Motor neuron (in vitro differentiated cells): Measurements from ENCODE around the gene DACT3. TPM values are rescaled to one million over a fixed set of nuclear protein-coding genes. Genes with fewer than 3 reads are reported as not detected.

Experiments used
- ATAC-seq, 8 experiments: fragments of 200-7000 bp; cut with Tn5 transposase; replicated peaks in 6 of 8; 2 replicates each; pipeline ENCODE4 v1.8.0; 2021; ENCODE audit warnings: mild to moderate bottlenecking in 8 of 8, moderate library complexity in 8 of 8
- H3K27ac ChIP-seq, 2 donors: fragments of 250-450 bp; sonication (Bioruptor Pico); 2 replicates each; pipeline ENCODE4 v1.9.0; 2021; ENCODE audit warnings: antibody characterized with exemption in 2 of 2, mild to moderate bottlenecking in 2 of 2, moderate library complexity in 1 of 2
- H3K4me1 ChIP-seq, 2 donors: fragments of 250-450 bp; sonication (Bioruptor Pico); replicated peaks in 1 of 2; 2 replicates each; pipeline ENCODE4 v1.6.1; 2021; ENCODE audit warnings: antibody characterized with exemption in 2 of 2, mild to moderate bottlenecking in 2 of 2, moderate library complexity in 1 of 2
- H3K4me3 ChIP-seq, 5 donors: fragments of 250-450 bp; sonication (Bioruptor Pico); 2 replicates each; pipeline ENCODE4 v1.9.0; 2021; ENCODE audit warnings: antibody characterized with exemption in 5 of 5, mild to moderate bottlenecking in 5 of 5, moderate library complexity in 4 of 5
- WGBS, 10 experiments: fragments of 450-650 bp; shearing (Covaris generic); methylation state at CpG; one replicate each; pipeline ENCODE4 v1.0.0; 2022; 5-methylcytosine and 5-hydroxymethylcytosine counted together
- in situ Hi-C, 9 experiments: fragments of 400-800 bp; cut with MboI; loops; one replicate each; pipeline ENCODE4 v1.15.0; 2021; ENCODE audit warnings: low sequenced_read_pairs in 9 of 9, low pct_unique_long_range_greater_than_20kb in 2 of 9; ENCODE audit not compliant: unreplicated experiment in 9 of 9
- total RNA-seq, 8 experiments: library from RNA; unstranded; fragments of 300-600 nt; gene quantifications; 2 replicates each; pipeline versions ENCODE4 v1.2.3 to v1.2.4, GENCODE V29; 2022

The DACT3 gene
- total RNA-seq, 8 experiments from 2014 or later: 1.9 to 16.3 (median 10.4) TPM

DNA sequence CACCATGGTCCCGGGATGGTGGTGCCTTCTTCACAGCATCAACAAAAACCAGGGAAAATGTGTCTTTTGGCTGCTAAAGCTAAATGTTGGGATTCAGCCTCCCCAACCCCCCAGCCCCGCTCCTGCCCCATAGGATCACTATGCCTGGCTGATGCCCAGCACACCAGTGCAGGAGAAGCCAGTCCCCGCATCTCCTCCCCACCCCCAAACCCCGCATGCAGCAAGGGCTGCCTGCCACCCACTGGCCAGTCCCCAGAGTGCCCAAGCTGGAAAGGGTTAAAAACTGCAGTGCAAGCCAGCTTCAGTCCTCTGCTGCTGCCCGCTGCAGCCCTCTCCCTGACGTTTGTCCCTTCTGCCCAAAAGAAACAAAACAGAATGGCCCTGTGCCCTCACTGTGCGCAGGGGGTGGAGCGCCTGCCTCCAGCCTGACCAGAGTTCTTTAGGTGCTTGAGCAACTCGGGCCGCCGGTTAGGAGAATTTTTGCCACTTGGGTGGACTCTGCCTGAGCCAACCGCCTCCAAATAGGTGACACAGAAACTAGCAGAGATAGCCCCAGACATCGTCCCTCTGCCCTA is 56.1 kb downstream of the DACT3 start:
- in situ Hi-C loops: loop anchor here in 1 of 9 experiments (25.0 kb wide), 1 partner anchor 232 kb away; no protein-coding TSS in a partner anchor
- Histone ChIP-seq H3K27ac (no peak overlapping the region), H3K4me3 (no peak overlapping the region), H3K4me1 (peaks cover 18 to 21% of the 10 kb centered on the region in 2 donors)
- no peak for ATAC-seq
- WGBS, 10 experiments: 59 to 100% (median 89%) methylated on average over 1 to 9 of the region's 13 CpGs; no CpG with 5 or more reads in 5 of the 10 experiments

- H3K4me1 ChIP-seq: peaks cover 18 to 21% of the 10 kb centered on the region in 2 donors
- no peak for ATAC-seq
- H3K4me3 ChIP-seq: peak overlapping the region in 4 of 5 donors; percentile 55 to 99 (median 85)
- no peak overlapping the region for H3K27ac ChIP-seq
- in situ Hi-C loops: loop anchor here in 1 of 9 experiments (25.0 kb wide), 1 partner anchor 234 kb away; no protein-coding TSS in a partner anchor
- 0 to 100% (median 61%) methylated on average over 1 to 5 of the region's 9 CpGs; no CpG with 5 or more reads in 4 of the 10 experiments for WGBS, 10 experiments
Observed at GRCh38 chr19:46603752-46604231, 57.2 kb downstream of the DACT3 start.

DNA sequence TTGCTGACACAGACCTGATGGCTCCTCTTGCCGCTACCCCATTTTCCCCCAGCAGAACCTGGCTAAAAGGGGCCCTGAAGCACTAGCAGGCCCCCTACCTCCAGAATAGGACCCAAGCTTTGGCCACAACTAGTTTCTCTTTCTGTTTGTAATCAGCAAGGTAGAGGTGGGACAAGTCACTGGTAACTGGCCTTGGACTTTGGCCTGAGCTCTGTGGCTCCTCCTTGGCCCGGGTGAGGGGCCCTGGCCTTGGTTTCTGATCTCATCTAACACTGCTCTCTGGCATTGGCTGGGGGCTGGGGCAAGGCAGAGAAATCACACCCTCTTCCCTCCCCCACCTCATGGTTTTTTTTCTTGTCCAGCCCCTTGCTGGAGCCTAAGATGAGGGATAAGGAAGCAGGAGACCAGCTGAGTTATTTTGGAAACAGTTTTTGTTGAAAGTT is 57.8 kb downstream of the DACT3 start:
- WGBS, 10 experiments: 0 to 80% methylated on average over 1 of the region's 2 CpGs; no CpG with 5 or more reads in 8 of the 10 experiments
- peak overlapping the region; percentile 55 to 99 (median 73) for H3K4me3 ChIP-seq
- in situ Hi-C loops: loop anchor here in 1 of 9 experiments (25.0 kb wide), 1 partner anchor 234 kb away; no protein-coding TSS in a partner anchor
- peak overlapping the region; percentile 100 for H3K27ac ChIP-seq
- ATAC-seq: no peak
- peaks cover 18 to 21% of the 10 kb centered on the region in 2 donors for H3K4me1 ChIP-seq

- Histone ChIP-seq H3K4me1 (peaks cover 18 to 21% of the 10 kb centered on the region in 2 donors), H3K27ac (peak overlapping the region; percentile 100), H3K4me3 (peak overlapping the region; percentile 55 to 99 (median 73))
- ATAC-seq: peak in 3 of 8 experiments; percentile 2 to 7 (median 3)
- in situ Hi-C loops: loop anchor here in 1 of 9 experiments (25.0 kb wide), 1 partner anchor 235 kb away; no protein-coding TSS in a partner anchor
- WGBS, 10 experiments: 0 to 40% (median 12%) methylated on average over 1 to 12 of the region's 23 CpGs; no CpG with 5 or more reads in 6 of the 10 experiments
Observed at GRCh38 chr19:46602392-46603194, 58.4 kb downstream of the DACT3 start.

DNA sequence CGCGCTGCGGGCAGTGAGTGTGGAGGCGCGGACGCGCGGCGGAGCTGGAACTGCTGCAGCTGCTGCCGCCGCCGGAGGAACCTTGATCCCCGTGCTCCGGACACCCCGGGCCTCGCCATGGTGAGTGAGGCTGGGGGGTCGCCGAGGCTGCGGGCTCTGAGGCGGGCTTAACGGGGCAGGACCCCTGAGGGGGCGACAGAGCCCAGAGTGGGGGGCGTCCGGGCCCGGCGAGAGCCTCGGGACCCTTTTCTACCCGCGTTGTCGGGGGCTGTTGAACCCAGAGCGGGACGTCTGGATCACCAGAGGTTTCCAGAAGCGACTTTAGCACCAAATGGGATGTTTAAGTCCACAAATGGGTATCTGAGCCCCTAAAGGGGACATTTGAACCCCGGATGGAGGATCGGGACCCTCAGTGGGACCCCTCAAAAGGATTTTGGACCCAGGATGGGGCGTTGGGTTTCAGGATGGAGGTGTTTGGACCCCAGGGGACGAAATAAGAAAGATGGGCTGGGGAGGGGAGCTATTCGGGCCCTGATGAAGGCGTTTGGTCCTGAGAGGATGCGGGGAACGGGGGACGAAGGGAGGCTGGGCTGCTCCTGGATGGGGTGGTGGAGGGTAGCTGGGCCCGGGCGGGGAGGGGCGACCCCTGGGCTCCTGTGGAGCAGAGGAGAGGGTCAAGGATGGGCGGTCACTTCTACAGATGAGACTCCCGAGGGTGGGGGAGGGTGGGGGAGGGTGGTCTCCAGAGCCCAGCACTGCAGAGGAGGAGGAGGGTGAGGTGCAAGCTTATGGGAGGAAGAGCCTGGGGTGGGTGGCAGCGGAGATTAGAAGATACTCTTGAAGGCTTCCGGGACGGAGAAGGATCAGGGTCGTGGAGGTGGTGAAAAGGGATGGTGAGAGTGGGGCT is 59.4 kb downstream of the DACT3 start, which contains the start of gene CALM3:
Gene CALM3 (plus strand): TSS at position 13 of the 907 bp plus-strand sequence. CDS start 105 bp downstream, at position 118.
- peak in 3 of 8 experiments; percentile 2 to 7 (median 3) for ATAC-seq
- WGBS, 10 experiments: 0% methylated on average over 1 to 3 of the region's 51 CpGs; no CpG with 5 or more reads in 8 of the 10 experiments

DNA sequence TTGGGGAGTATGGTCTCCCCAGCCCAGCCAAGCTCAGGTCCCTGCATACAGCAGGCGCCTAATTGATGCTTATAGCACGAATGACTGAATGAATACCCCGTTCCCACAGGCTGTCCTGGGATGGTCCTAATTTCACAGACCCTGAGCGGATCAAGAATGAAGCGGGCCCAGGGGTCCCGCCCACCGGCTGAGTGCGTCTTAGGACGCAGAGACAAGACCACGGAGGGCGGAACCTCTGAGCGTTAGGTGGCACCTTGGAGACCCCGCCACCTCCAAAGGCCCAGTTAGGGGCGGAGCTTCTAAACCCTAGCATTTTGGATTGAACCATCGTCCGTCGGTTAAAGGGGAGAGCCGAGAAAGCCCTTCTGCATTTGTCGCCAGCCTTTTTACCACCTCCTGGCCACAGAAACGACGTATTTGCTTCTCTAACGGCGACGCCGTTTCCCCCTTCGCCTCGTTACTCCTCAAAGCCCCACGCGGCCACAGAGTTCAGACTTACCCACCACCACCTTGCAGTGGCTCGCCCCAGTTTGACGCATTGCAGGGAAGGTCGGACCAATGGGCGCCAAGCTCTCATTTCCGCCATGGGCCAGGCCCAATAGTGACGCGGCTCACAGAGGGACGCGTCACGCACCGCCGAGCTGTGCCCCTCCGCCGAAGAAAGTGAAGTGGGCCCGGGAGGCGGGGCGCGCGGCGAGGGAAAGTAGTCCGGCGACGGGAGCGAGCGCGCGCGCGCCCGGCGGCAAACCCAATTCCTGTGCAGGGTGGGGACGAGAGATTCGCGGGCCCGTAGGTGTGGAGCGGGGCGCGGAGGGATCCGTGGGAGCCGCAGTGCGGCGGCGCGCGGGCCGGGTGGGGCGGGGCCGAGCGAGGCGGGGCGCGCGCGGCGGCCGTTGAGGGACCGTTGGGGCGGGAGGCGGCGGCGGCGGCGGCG is 60.3 kb downstream of the DACT3 start:
- in situ Hi-C loops: loop anchor here in 1 of 9 experiments (25.0 kb wide), 1 partner anchor 237 kb away; no protein-coding TSS in a partner anchor
- peak; percentile 84 to 91 (median 88) for ATAC-seq
- peaks cover 18 to 21% of the 10 kb centered on the region in 2 donors for H3K4me1 ChIP-seq
- H3K4me3 ChIP-seq: peak overlapping the region; percentile 55 to 99 (median 73)
- WGBS, 10 experiments: 0 to 17% (median 0%) methylated on average over 1 to 19 of the region's 93 CpGs; no CpG with 5 or more reads in 3 of the 10 experiments
- H3K27ac ChIP-seq: peak overlapping the region; percentile 100

More for the DNA sequence above, 59.4 kb downstream of the DACT3 start, which contains the start of gene CALM3:
- peak within 1 kb of the TSS; percentile 55 to 99 (median 73) for H3K4me3 ChIP-seq
- peak within 1 kb of the TSS; percentile 100 for H3K27ac ChIP-seq
- peaks cover 18 to 21% of the 10 kb centered on the region in 2 donors for H3K4me1 ChIP-seq
- in situ Hi-C loops: loop anchor here in 1 of 9 experiments (25.0 kb wide), 1 partner anchor 236 kb away; no protein-coding TSS in a partner anchor

DNA sequence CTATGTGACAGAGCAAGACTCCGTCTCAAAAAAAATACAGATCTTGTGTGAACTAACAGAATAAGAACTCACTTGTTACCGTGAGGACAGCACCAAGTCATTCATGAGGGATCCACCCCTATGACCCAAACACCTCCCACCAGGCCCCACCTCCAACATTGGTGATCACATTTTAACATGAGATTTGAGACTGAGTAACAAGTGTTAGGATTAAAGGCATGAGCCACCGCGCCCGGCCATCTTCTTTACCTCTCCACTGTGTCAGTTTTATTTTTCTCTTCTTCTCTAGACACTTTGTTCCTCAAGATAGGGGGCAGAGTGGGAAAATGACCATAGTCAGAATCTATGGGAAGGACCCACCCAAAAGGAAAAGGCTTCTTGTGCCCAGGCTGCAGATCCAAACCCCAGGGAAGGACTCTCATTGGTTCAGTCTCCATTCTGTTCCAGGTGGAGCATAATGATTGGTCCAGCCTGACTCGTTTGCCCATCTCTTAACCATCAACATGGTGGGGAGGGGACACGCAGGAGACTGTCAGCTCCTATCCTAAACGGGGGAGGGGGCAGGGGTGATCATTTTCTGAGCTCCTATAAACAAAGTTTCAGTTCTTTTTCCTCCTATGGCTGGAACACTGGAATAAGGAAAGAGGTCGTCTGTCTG is 61.1 kb downstream of the DACT3 start:
- in situ Hi-C loops: loop anchor here in 1 of 9 experiments (25.0 kb wide), 1 partner anchor 237 kb away; no protein-coding TSS in a partner anchor
- peaks cover 18% of the 10 kb centered on the region in 2 donors for H3K4me1 ChIP-seq
- H3K4me3 ChIP-seq: peak overlapping the region; percentile 55 to 99 (median 73)
- H3K27ac ChIP-seq: peak overlapping the region; percentile 100
- no peak for ATAC-seq
- 33 to 92% (median 77%) methylated on average over 1 to 5 of the region's 9 CpGs; no CpG with 5 or more reads in 5 of the 10 experiments for WGBS, 10 experiments

DNA sequence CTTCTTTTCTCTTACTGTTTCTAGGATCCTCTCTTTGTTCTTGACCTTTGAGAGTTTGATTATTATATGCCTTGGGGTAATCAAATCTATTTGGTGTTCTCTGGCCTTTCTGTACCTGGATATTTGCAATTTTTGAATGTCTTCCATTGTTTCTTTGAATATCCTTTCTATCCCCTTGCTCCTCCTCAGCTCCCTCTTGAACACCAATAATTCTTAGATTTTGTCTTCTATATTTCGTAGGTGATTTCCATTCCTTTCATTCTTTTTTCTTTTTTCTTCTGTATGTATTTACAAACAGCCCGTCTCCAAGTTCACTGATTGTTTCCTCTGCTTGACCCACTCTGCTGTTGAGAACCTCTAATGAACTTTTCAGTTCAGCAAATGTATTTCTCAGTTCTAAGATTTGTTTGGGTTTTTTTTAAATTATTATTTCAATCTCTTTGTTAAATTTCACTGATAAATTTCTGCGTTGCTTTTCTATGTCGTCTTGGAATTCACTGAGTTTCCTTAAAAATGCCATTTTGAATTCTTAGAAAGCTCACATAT is 62.5 kb downstream of the DACT3 start:
- H3K27ac ChIP-seq: no peak overlapping the region
- H3K4me1 ChIP-seq: peaks cover 8 to 9% of the 10 kb centered on the region in 2 donors
- no peak for ATAC-seq
- H3K4me3 ChIP-seq: no peak overlapping the region
- 68 to 100% (median 90%) methylated on average over 2 to 4 of the region's 4 CpGs for WGBS, 10 experiments
- in situ Hi-C loops: no loop called here
